ENCODE data around the gene SNX4.
"Not testable (repeated sequence)": the region's sequence is repeated elsewhere in the genome, so short reads cannot be mapped to it uniquely, and the experiment has no call there.

SNX4 gene

DNA sequence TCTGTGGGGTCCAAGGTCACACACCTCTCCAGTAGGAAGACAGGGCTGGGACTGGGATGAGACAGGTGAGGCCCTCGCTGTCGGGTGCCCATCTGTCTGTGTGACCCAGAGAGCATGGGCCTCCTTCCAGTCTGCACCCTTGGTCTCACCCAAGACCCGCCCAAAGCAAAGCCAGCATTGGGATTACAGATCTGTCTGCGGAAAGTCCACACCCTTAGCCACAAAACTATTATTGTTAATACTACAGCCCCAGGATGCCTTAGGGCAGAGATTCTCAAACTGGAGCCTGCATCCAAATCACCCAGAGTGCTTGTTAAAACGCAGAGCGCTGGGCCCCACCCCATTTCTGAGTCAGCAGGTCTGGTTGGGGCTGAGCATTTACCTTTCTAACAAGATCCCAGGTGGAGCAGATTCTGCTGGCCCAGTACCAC lies 86.4 kb downstream of the SNX4 start:
- H3K4me1 ChIP-seq (ENCODE audit: control insufficient read depth, insufficient read depth, low read length), result peaks cover 15% of the 10 kb centered on the region
- no peaks in the 10 kb centered on the region for H3K27me3 ChIP-seq (ENCODE audit: control insufficient read depth, insufficient read depth, low read length)
- no peak overlapping the region for H3K27ac ChIP-seq (ENCODE audit: low read depth, low read length)
- H3K9ac ChIP-seq (ENCODE audit: low read depth, low read length), result no peak overlapping the region
- H3K4me3 ChIP-seq (ENCODE audit: low read depth, low read length), result no peak overlapping the region
- H3K9me3 ChIP-seq (ENCODE audit: control insufficient read depth, insufficient read depth, low read length), result no peaks in the 10 kb centered on the region
- no peaks in the 10 kb centered on the region for H3K36me3 ChIP-seq (ENCODE audit: control insufficient read depth, insufficient read depth, low read length)

DNA sequence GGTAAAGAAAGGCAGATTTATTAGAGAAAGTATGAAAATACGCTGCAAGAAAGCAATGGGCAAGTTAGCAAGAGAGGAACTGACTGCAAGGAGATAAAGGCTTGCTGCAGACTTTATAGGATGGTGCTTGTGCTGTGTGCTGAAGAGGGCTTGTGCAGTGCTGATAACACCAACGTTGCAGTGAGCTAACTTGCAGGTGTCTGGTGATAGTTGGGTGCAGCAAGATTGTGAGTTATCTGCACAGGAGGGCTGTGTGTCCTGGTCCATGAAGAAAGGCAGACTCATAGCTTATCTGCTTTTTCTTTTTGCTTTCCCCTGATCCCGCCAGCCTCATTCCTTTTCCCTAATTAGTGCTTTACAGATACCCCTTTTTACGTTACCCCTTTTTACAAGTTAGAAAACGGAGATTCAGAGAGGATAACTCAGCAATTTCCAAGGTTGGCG lies 86.9 kb downstream of the SNX4 start:
- Histone ChIP-seq H3K9me3 (ENCODE audit: control insufficient read depth, insufficient read depth, low read length) (no peaks in the 10 kb centered on the region), H3K27me3 (ENCODE audit: control insufficient read depth, insufficient read depth, low read length) (no peaks in the 10 kb centered on the region), H3K4me1 (ENCODE audit: control insufficient read depth, insufficient read depth, low read length) (peaks cover 15% of the 10 kb centered on the region), H3K27ac (ENCODE audit: low read depth, low read length) (no peak overlapping the region), H3K9ac (ENCODE audit: low read depth, low read length) (no peak overlapping the region), H3K4me3 (ENCODE audit: low read depth, low read length) (no peak overlapping the region), H3K36me3 (ENCODE audit: control insufficient read depth, insufficient read depth, low read length) (no peaks in the 10 kb centered on the region)

DNA sequence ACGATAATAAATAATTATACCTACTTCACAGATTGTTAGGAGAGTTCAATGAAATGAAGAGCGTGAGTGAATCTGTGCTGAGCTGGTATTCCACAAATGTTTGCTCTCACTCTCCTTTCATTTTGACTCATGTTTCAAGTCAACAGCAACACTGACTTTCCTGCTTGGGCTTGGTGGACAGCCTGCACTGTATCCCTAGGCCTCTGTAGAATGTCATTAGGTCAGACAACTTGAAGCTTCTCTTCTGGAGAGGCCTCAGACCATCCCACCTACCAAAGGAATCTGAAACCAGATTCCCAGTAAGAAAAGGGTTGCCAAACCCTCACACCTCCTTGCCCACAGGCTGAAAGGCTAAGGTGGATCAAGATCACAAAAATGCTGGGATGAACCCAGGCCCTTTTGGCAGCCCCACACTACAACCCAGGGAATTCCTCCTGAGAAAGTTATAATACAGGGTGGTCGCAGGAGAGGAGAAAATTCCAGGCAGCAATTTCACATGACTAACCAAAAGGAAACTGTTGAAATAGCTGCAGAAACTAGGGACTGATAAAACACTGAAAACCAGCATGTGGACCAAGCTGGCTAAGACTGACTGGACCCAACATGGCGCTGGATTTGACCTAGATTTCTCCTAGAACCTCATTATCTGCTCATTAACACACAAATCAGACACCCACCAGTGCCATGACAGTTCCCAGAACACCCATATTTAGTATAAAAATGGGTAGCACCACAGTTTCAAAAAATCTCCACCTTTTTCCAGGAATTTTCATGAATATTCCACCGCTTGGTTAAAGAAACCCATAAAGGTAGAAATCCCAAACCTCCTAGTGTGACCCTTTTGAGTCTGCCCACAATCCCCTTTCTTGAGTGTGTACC lies 87.9 kb downstream of the SNX4 start:
- Histone ChIP-seq H3K27me3 (ENCODE audit: control insufficient read depth, insufficient read depth, low read length) (no peaks in the 10 kb centered on the region), H3K4me1 (ENCODE audit: control insufficient read depth, insufficient read depth, low read length) (peaks cover 11% of the 10 kb centered on the region), H3K27ac (ENCODE audit: low read depth, low read length) (no peak overlapping the region), H3K4me3 (ENCODE audit: low read depth, low read length) (no peak overlapping the region), H3K36me3 (ENCODE audit: control insufficient read depth, insufficient read depth, low read length) (no peaks in the 10 kb centered on the region), H3K9ac (ENCODE audit: low read depth, low read length) (no peak overlapping the region), H3K9me3 (ENCODE audit: control insufficient read depth, insufficient read depth, low read length) (no peaks in the 10 kb centered on the region)

DNA sequence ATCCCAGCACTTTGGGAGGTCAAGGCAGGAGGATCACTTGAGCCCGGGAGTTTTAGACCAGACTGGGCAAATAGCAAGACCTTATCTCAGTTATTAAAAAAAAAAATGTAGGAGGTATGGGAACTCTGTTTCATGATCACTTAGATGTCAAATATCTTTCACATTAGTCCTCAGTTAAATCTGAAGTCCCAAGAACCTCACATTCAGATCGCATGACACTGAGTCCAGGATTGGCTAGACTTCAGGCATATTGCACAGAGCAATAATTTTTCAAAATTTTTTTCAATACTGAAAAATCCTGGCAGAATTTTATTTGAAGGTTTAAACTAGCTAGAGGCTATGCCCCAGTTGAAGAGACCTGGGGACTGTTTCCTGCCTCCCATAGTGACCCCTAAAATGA lies 88.6 kb downstream of the SNX4 start:
- Histone ChIP-seq H3K27me3 (ENCODE audit: control insufficient read depth, insufficient read depth, low read length) (no peaks in the 10 kb centered on the region), H3K36me3 (ENCODE audit: control insufficient read depth, insufficient read depth, low read length) (no peaks in the 10 kb centered on the region), H3K27ac (ENCODE audit: low read depth, low read length) (no peak overlapping the region), H3K4me1 (ENCODE audit: control insufficient read depth, insufficient read depth, low read length) (peaks cover 8% of the 10 kb centered on the region), H3K9me3 (ENCODE audit: control insufficient read depth, insufficient read depth, low read length) (no peaks in the 10 kb centered on the region), H3K4me3 (ENCODE audit: low read depth, low read length) (no peak overlapping the region), H3K9ac (ENCODE audit: low read depth, low read length) (no peak overlapping the region)

DNA sequence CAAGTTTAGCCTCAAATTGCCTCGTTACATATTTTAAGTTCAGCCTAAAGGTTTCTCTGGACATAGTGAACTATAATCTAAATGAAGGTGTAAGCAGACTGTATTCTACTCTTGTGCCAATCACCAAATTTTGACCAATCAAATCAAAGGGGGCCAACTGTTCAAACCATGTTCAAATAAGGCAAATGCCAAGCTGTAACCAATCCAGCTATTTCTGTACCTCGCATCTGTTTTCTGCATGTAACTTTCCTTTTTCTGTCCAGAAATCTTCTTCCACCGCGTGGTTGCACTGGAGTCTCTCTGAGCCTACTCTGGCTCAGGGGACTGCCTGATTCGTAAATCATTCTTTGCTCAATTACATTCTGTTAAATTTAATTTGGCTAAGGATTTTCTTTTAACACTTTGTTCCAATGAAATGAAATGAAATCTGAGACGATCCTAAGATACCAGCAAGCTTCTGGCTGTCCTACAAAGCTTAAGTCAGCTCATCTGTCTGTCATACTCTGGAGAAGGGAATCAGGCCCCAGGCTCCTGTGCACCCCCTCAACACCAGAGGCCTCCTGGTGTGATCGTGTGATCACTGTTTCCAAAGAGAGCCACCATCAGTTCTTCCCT lies 91.7 kb downstream of the SNX4 start:
- Histone ChIP-seq H3K27me3 (ENCODE audit: control insufficient read depth, insufficient read depth, low read length) (no peaks in the 10 kb centered on the region), H3K27ac (ENCODE audit: low read depth, low read length) (no peak overlapping the region), H3K4me3 (ENCODE audit: low read depth, low read length) (no peak overlapping the region), H3K36me3 (ENCODE audit: control insufficient read depth, insufficient read depth, low read length) (no peaks in the 10 kb centered on the region), H3K9ac (ENCODE audit: low read depth, low read length) (no peak overlapping the region), H3K9me3 (ENCODE audit: control insufficient read depth, insufficient read depth, low read length) (no peaks in the 10 kb centered on the region), H3K4me1 (ENCODE audit: control insufficient read depth, insufficient read depth, low read length) (no peaks in the 10 kb centered on the region)

DNA sequence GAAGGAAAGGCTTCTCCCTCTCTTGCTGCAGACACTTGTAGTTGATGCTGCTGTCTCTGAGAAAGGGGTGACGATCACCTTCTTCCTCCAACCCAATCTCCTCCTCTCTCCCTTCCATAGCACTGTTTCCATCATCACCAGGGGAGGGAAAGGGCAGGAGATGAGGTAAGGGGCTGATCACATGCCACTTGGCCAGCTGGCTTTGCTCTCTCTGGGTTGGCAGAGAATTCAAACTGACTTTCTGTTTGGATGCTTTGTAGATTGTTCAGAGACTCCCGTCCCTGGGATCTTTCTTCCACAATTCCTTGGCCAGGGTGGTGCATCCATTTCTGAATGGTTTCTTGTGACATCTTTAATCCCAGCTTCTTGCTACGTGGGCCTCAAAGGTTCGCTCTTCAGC lies 101.7 kb downstream of the SNX4 start:
- H3K27me3 ChIP-seq (ENCODE audit: control insufficient read depth, insufficient read depth, low read length), result no peaks in the 10 kb centered on the region
- H3K9ac ChIP-seq (ENCODE audit: low read depth, low read length), result no peak overlapping the region
- no peak overlapping the region for H3K27ac ChIP-seq (ENCODE audit: low read depth, low read length)
- H3K36me3 ChIP-seq (ENCODE audit: control insufficient read depth, insufficient read depth, low read length), result no peaks in the 10 kb centered on the region
- no peak overlapping the region for H3K4me3 ChIP-seq (ENCODE audit: low read depth, low read length)
- no peaks in the 10 kb centered on the region for H3K4me1 ChIP-seq (ENCODE audit: control insufficient read depth, insufficient read depth, low read length)
- H3K9me3 ChIP-seq (ENCODE audit: control insufficient read depth, insufficient read depth, low read length), result no peaks in the 10 kb centered on the region

DNA sequence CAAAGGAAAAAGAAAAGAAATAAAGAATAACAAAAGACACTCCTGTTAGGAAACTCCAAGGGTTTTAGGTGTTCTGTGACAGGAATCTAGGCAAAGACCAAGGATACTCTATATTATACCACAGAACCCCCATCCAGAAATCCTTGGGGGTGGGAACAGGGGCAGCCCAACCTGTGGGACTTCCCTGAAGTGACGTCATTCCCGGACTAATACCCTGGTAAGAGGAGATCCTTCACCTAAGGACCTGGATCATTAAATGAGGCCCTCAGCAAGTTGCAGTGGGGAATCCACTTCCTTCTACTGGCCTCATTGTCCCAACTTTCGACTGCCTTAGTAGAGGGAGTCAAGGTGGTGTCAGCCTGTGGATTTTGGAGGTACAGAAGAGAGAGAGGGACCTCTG lies 103.8 kb downstream of the SNX4 start:
- H3K9me3 ChIP-seq (ENCODE audit: control insufficient read depth, insufficient read depth, low read length), result no peaks in the 10 kb centered on the region
- no peaks in the 10 kb centered on the region for H3K27me3 ChIP-seq (ENCODE audit: control insufficient read depth, insufficient read depth, low read length)

DNA sequence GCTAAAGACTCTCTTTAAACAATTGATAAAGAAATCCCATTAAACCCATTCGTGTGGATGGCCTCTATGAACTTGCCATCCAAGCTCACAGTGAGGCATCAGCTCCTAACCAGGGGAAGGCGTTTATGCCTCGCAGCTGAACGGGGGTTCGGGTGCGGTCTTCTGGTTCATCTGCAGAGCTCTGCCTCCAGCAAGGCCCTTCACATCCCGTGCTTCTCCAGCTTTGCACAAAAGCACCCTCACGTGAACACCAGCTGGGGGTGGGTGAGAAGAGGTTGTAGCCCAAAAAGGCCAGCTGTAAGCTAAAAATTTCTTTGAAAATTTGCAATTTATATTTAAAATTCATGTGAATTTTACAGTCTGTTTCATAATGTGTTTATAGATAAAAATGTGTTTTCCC lies 105.3 kb downstream of the SNX4 start:
- H3K4me1 ChIP-seq (ENCODE audit: control insufficient read depth, insufficient read depth, low read length), result no peaks in the 10 kb centered on the region
- no peaks in the 10 kb centered on the region for H3K36me3 ChIP-seq (ENCODE audit: control insufficient read depth, insufficient read depth, low read length)
- no peak overlapping the region for H3K27ac ChIP-seq (ENCODE audit: low read depth, low read length)
- no peak overlapping the region for H3K4me3 ChIP-seq (ENCODE audit: low read depth, low read length)
- no peak overlapping the region for H3K9ac ChIP-seq (ENCODE audit: low read depth, low read length)
- H3K27me3 ChIP-seq (ENCODE audit: control insufficient read depth, insufficient read depth, low read length), result no peaks in the 10 kb centered on the region
- H3K9me3 ChIP-seq (ENCODE audit: control insufficient read depth, insufficient read depth, low read length), result no peaks in the 10 kb centered on the region

More for the DNA sequence above, 103.8 kb downstream of the SNX4 start:
- H3K27ac ChIP-seq (ENCODE audit: low read depth, low read length), result no peak overlapping the region
- H3K4me1 ChIP-seq (ENCODE audit: control insufficient read depth, insufficient read depth, low read length), result no peaks in the 10 kb centered on the region
- H3K9ac ChIP-seq (ENCODE audit: low read depth, low read length), result no peak overlapping the region
- H3K36me3 ChIP-seq (ENCODE audit: control insufficient read depth, insufficient read depth, low read length), result no peaks in the 10 kb centered on the region
- H3K4me3 ChIP-seq (ENCODE audit: low read depth, low read length), result no peak overlapping the region

DNA sequence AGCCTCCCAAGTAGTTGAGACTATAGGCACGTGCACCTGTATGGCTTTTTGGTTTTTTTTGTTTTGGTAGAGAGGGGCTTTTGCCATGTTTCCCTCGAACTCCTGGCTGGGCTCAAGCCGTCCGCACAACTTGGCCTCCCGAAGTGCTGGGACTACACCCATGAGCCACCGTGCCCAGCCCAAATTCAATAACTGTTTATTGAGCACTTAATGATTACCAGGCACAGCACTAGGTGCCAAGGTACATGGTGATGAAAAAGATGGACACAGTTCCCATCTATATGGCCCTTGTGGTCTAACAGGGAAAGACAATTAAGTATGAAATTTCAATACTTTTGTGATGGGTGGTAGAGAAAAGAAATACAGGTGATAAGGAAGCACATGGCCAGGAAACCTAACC lies 109.1 kb downstream of the SNX4 start:
- H3K27ac ChIP-seq (ENCODE audit: low read depth, low read length), result no peak overlapping the region
- no peaks in the 10 kb centered on the region for H3K4me1 ChIP-seq (ENCODE audit: control insufficient read depth, insufficient read depth, low read length)
- no peaks in the 10 kb centered on the region for H3K27me3 ChIP-seq (ENCODE audit: control insufficient read depth, insufficient read depth, low read length)
- H3K9me3 ChIP-seq (ENCODE audit: control insufficient read depth, insufficient read depth, low read length), result no peaks in the 10 kb centered on the region
- no peak overlapping the region for H3K4me3 ChIP-seq (ENCODE audit: low read depth, low read length)
- no peaks in the 10 kb centered on the region for H3K36me3 ChIP-seq (ENCODE audit: control insufficient read depth, insufficient read depth, low read length)
- H3K9ac ChIP-seq (ENCODE audit: low read depth, low read length), result no peak overlapping the region

DNA sequence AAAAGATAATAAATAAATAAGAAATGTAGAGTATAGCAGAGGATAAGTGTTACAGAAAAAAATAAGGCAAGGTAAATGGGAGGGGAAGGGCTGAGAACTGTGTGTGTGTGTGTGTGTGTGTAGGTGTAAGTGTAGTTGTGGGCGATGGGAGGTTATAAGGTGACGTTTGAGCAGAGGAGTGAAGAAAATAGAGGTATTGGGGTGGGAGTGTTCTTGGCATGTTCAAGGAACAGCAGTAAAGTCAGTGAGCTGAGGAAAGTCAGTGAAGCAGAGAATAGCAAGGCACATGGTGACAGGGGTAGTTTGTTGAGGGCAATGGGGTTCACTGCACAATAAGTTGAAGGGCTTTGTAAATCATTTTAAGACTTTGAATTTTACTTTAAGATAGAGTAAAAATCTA lies 113.9 kb downstream of the SNX4 start:
- Histone ChIP-seq H3K27ac (ENCODE audit: low read depth, low read length) (no peak overlapping the region), H3K36me3 (ENCODE audit: control insufficient read depth, insufficient read depth, low read length) (no peaks in the 10 kb centered on the region), H3K4me1 (ENCODE audit: control insufficient read depth, insufficient read depth, low read length) (no peaks in the 10 kb centered on the region), H3K9ac (ENCODE audit: low read depth, low read length) (no peak overlapping the region), H3K27me3 (ENCODE audit: control insufficient read depth, insufficient read depth, low read length) (no peaks in the 10 kb centered on the region), H3K4me3 (ENCODE audit: low read depth, low read length) (no peak overlapping the region), H3K9me3 (ENCODE audit: control insufficient read depth, insufficient read depth, low read length) (no peaks in the 10 kb centered on the region)

DNA sequence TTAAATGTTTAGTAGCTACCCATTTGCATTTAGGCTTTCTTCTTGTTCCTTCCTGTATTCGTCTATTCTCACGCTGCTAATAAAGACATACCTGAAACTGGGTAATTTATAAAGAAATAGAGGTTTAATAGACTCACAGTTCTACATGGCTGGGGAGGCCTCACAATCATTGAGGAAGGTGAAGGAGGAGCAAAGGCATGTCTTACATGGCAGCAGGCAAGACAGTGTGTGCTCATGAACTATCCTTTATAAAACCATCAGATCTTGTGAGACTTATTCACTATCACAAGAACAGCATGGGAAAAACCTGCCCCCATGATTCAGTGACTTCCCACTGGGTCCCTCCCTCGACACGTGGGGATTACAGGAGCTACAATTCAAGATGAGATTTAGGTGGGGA lies 114.5 kb downstream of the SNX4 start:
- not testable (repeated sequence) for H3K27me3 ChIP-seq (ENCODE audit: control insufficient read depth, insufficient read depth, low read length); H3K27ac ChIP-seq (ENCODE audit: low read depth, low read length); H3K9ac ChIP-seq (ENCODE audit: low read depth, low read length); H3K4me1 ChIP-seq (ENCODE audit: control insufficient read depth, insufficient read depth, low read length); H3K36me3 ChIP-seq (ENCODE audit: control insufficient read depth, insufficient read depth, low read length); H3K9me3 ChIP-seq (ENCODE audit: control insufficient read depth, insufficient read depth, low read length); H3K4me3 ChIP-seq (ENCODE audit: low read depth, low read length)

Measured in HUES48 (cell line).